Nephron progenitor cell (in vitro differentiated cells): ENCODE measurements around the gene MYO7A.

Source experiments
- DNase-seq: peaks from one replicate; pipeline ENCODE4 v3.0.0; 2021
- H3K27ac Mint-ChIP-seq: 2 replicates; pipeline ENCODE4 v1.8.0; 2021; ENCODE audit warnings: mild to moderate bottlenecking, moderate library complexity, mixed read lengths
- H3K27me3 Mint-ChIP-seq: 2 replicates; pipeline ENCODE4 v1.8.0; 2021; ENCODE audit warnings: mild to moderate bottlenecking, low read depth, mixed read lengths; ENCODE audit not compliant: poor library complexity
- H3K36me3 Mint-ChIP-seq: 2 replicates; pipeline ENCODE4 v1.8.0; 2021; ENCODE audit warnings: low read depth, mixed read lengths
- H3K4me1 Mint-ChIP-seq: 2 replicates; pipeline ENCODE4 v1.8.0; 2021; ENCODE audit warnings: mixed read lengths
- H3K4me3 Mint-ChIP-seq: 2 replicates; pipeline ENCODE4 v1.8.0; 2021; ENCODE audit warnings: mild to moderate bottlenecking, moderate library complexity, mixed read lengths
- H3K9me3 Mint-ChIP-seq: 2 replicates; pipeline ENCODE4 v1.8.0; 2021; ENCODE audit warnings: mild to moderate bottlenecking, moderate library complexity, mixed read lengths
- CTCF ChIP-seq: fragments of 200-600 bp; sonication (generic); IDR thresholded peaks from 2 replicates; pipeline ENCODE4 v1.5.0; 2021; ENCODE audit warnings: antibody characterized with exemption

Gene MYO7A

GRCh38 chr11:77178150-77178549 lies 50.1 kb downstream of the MYO7A start:
- no peak for TF ChIP-seq CTCF
- Mint-ChIP-seq H3K4me3 (no peak overlapping the region), H3K9me3 (peaks cover 4% of the 10 kb centered on the region), H3K27me3 (peaks cover 6% of the 10 kb centered on the region), H3K27ac (no peak overlapping the region), H3K36me3 (peaks cover 5% of the 10 kb centered on the region), H3K4me1 (peaks cover 39% of the 10 kb centered on the region)
- DNase-seq: no peak

DNA sequence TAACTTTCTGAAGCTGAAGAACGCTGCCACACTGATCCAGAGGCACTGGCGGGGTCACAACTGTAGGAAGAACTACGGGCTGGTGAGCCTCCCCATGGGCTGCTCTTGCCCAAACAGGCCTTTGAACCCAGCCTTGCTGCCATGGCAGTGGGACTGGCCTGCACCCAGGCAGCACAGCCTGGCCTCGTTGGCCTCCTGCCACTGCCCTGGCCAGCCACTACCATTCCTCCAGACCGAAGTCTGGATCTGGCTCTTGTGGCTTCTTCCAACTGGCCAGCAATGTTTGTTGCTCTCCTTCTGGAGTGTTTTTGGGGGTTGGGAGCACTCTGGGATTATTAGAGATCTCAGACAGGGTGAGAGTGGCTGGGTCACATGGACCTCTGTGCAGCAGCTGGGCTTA lies 51.0 kb downstream of the MYO7A start:
- no peak for TF ChIP-seq CTCF
- peaks cover 6% of the 10 kb centered on the region for H3K27me3 Mint-ChIP-seq
- H3K36me3 Mint-ChIP-seq: peaks cover 5% of the 10 kb centered on the region
- no peak overlapping the region for H3K4me3 Mint-ChIP-seq
- no peak overlapping the region for H3K27ac Mint-ChIP-seq
- peaks cover 31% of the 10 kb centered on the region for H3K4me1 Mint-ChIP-seq
- DNase-seq: no peak
- H3K9me3 Mint-ChIP-seq: peaks cover 4% of the 10 kb centered on the region

- H3K27ac Mint-ChIP-seq: no peak overlapping the region
These were observed 51.6 kb downstream of the MYO7A start for GRCh38 chr11:77179681-77180080.

DNA sequence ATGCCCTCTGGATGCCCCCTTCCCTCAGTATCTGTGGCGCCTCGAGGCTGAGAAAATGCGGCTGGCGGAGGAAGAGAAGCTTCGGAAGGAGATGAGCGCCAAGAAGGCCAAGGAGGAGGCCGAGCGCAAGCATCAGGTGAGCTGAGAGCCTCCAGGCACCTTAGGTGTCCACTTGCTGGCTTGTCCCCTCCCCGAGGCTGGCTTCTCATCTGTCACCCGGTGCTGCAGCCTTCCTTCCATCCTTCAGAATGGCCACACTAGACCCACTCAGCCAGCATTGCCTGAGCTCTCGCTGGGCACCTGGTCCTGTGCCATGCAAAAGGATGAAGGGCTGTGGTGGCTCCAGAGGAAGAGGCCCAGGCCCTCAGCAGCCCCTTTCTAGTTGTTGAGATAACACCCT lies 52.3 kb downstream of the MYO7A start:
- TF ChIP-seq CTCF: no peak
- H3K36me3 Mint-ChIP-seq: peaks cover 5% of the 10 kb centered on the region
- H3K9me3 Mint-ChIP-seq: peaks cover 4% of the 10 kb centered on the region
- no peak overlapping the region for H3K27ac Mint-ChIP-seq
- H3K4me1 Mint-ChIP-seq: peaks cover 18% of the 10 kb centered on the region
- peaks cover 6% of the 10 kb centered on the region for H3K27me3 Mint-ChIP-seq
- no peak for DNase-seq
- H3K4me3 Mint-ChIP-seq: no peak overlapping the region

More at GRCh38 chr11:77179681-77180080, 51.6 kb downstream of the MYO7A start:
- peaks cover 6% of the 10 kb centered on the region for H3K27me3 Mint-ChIP-seq
- H3K36me3 Mint-ChIP-seq: peaks cover 5% of the 10 kb centered on the region
- peaks cover 4% of the 10 kb centered on the region for H3K9me3 Mint-ChIP-seq
- DNase-seq: no peak
- H3K4me3 Mint-ChIP-seq: no peak overlapping the region
- peaks cover 25% of the 10 kb centered on the region for H3K4me1 Mint-ChIP-seq
- no peak for TF ChIP-seq CTCF

DNA sequence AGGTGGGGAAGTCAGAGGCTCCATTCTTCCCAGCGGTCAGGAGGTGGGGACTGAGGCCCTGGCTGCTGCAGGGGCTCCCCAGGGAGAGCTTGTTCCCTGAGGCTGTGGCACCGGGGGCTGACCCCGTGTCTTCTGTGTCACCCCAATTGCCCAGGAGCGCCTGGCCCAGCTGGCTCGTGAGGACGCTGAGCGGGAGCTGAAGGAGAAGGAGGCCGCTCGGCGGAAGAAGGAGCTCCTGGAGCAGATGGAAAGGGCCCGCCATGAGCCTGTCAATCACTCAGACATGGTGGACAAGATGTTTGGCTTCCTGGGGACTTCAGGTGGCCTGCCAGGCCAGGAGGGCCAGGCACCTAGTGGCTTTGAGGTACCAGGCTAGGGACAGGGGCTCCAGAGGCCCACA lies 53.2 kb downstream of the MYO7A start:
- H3K36me3 Mint-ChIP-seq: peaks cover 5% of the 10 kb centered on the region
- H3K4me1 Mint-ChIP-seq: peaks cover 9% of the 10 kb centered on the region
- DNase-seq: no peak
- H3K9me3 Mint-ChIP-seq: peaks cover 4% of the 10 kb centered on the region
- H3K4me3 Mint-ChIP-seq: no peak overlapping the region
- H3K27me3 Mint-ChIP-seq: peaks cover 6% of the 10 kb centered on the region
- H3K27ac Mint-ChIP-seq: no peak overlapping the region
- TF ChIP-seq CTCF: no peak

DNA sequence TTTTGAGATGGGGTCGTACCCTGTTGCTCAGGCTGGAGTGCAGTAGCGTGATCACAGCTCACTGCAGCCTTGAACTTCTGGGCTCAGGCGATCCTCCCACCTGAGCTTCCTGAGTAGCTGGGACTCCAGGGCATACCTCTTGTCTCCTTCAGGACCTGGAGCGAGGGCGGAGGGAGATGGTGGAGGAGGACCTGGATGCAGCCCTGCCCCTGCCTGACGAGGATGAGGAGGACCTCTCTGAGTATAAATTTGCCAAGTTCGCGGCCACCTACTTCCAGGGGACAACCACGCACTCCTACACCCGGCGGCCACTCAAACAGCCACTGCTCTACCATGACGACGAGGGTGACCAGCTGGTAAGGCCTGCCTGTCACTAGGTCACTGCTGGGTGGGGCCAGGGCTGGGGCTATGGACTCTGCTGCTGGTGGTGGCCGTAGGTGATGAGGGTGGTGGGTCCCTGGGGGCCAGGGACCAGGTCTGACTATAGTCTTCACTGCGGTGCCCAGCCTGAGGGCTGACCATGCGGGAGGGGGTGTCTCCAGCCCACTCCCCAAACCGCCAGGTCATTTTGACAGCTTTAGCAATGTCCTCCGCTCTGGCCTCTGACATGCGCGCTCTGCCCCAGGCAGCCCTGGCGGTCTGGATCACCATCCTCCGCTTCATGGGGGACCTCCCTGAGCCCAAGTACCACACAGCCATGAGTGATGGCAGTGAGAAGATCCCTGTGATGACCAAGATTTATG lies 53.9 kb downstream of the MYO7A start:
- no peak for DNase-seq
- Mint-ChIP-seq H3K4me1 (peaks cover 5% of the 10 kb centered on the region), H3K4me3 (no peak overlapping the region), H3K36me3 (peaks cover 5% of the 10 kb centered on the region), H3K27ac (peak overlapping the region; percentile 69), H3K9me3 (peaks cover 4% of the 10 kb centered on the region), H3K27me3 (peaks cover 6% of the 10 kb centered on the region)
- TF ChIP-seq CTCF: no peak
